ENCODE results near the gene ELN.
"Not testable (repeated sequence)": the region's sequence is repeated elsewhere in the genome, so short reads cannot be mapped to it uniquely, and the experiment has no call there.

Gene ELN

DNA sequence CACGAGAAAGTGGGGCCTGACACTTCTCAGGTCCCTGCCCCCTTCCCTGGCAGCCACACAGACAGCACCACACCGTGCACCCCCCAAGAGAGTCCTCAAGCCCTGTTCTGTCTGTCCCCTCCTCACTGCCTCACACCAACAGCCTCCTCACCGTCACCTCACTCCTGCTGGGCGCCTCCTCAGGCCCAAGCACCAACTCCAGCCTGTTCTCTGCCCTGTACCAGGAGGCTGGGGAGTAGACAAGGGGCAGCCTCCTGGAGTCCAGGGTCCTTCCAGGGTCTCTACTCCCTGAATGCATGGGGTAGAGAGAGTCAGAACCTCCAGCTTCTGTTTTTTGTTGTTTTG is 26.9 kb upstream of the ELN start:
- DNase-seq, result no peak

DNA sequence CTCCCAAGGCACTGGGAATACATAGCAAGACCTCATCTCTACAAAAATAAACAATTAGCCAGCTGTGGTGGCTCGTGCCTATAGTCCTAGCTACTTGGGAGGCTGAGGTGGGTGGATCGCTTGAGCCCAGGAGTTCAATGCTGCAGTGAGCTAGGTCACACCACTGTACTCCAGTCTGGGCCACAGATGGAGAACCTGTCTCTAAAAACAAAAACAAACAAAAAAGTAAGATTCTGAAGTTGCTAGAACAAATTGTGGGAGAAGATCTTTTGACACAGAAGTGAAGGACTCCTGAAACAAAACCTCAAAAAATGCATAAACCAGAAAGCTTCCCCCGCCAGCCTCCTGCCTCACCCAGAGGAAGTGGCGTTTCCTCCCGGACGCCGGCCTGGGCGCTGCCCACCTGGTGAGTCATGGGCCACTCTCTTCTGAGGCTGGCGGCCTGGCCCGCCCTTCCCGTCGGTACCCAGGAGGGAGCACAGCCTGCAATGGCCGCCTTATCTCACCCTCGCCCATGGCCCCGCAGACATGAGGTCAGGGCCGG is 25.4 kb upstream of the ELN start:
- DNase-seq, result peak; percentile 56

DNA sequence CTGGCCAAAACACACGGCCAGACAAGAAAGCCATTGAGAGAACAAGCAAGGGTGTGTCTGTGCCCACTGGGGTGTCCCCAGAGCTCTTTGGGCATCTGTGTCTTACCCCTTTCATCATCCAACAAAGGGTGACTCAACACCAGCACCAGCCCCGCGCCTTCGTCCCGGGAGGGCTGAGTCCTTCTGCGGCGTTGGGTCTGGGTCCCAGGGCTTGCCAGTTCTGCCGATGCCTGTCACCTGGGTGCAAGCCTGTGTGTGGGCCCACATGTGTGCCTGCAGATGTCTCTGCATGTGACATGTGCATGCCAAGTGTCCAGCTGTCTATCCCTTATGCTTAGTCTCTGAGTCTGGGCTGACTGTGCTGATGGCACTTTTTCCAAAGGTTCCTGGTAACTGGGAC is 24.4 kb upstream of the ELN start:
- DNase-seq, result no peak

DNA sequence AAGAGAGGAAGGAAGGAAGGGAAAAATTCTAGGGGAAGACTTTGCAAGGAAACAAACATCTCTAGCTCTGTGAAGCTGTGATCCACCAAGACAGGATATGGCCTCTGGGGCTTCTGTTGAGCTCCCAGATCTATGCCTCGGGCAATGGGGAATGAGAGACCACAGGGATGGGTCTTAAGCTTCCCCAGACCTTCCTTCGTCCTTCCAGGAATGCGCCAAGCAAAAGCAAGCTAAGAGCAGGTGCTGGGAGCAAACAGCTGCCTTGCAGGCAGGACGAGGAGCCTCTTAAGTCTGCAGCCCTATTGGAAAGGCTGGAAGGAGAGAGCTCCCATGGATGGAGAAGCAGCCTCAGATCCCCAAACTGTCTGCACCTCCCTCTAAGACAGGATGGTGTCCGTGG is 21.9 kb upstream of the ELN start:
- no peak for DNase-seq

DNA sequence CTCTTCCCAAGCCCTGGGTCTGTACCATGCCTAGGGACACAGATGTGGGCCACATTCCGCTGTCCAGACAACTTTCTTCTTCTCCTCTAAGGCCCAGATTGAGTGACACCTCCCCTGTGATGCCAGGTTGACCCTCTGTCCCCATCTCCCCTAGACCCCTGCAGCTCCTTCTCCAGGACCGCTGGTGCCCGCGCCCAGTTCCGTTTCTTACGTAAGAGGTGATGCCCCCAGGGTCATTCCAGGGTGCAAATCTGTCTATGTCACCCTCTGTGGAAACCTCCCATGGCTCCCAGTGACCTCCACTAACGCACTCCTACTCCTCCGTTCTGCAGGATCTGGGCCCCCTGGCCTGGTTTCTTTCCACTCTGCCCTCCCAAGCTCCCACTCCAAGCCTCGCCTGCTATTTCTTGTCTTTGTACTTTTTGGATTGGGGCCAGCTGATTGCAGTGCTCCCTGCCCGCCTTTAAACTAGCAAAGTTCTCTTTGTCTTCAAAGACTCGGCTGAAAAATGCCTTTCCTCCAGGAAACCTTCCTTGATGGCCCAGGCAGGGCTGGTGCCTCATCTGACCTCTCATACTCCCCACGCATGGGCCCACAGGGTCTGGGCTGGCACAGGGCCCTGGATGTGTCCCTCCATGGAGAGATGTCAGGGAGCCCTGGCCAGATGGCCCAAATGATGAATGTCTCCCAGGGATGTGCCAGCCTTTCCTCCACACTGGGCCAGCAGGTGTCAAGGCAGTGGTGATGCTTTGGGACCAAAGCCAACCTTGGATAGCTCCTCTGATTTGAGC is 21.3 kb upstream of the ELN start:
- DNase-seq, result no peak

DNA sequence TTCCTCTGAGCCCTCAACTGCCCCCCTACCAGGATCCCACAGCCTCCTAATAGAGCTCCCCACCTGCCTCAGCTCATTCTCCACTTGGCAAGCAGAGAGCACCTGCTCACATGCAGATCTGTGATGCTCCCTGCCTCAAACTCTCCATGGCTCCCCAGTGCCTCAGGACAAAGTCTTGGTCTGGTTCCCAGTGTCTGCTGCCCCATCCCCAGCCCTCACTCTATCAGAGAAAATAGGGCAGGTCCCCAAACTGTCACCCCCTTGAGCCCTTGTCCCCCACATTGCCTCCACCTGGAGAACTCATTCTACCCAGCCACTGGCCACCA is 20.8 kb upstream of the ELN start:
- DNase-seq, result no peak

DNA sequence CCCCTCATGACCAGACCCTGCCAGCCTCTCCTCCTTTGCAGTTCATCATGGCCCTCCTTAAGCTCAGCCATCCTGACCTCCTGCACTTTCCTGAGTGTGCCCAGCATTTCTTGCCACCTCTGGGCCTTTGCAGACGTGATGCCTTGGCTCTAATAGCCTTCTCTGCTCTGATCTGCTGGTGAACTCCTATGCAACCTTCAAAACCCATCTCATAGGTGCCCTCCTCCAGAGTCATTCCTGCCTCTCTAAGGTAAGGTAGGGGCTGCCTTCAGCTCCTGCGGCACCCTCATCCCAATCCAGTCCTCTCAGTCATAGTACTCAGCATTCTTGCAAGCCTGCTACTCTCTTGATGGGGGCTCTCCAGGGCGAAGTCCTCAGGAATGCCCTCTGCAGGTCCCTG is 19.3 kb upstream of the ELN start:
- no peak for DNase-seq

DNA sequence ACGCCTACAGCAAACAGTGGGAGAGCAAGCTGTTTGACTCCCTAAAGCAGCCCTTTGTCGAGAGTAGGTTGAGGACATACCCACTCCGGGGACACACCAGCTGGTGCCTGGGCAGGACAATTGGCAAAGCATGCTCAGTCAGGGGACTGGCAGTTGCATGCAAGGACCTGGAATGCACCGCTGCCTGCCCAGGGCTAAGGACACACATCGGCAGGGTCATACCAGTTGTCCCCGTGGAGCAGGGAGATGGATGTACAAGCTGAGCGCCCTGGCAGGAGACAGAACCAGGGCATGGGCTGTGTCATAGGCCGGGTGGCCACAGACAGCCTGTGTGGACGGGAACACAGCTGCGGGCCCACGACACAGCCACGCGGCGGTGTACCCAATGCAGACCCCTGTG is 18.3 kb upstream of the ELN start:
- no peak for DNase-seq

DNA sequence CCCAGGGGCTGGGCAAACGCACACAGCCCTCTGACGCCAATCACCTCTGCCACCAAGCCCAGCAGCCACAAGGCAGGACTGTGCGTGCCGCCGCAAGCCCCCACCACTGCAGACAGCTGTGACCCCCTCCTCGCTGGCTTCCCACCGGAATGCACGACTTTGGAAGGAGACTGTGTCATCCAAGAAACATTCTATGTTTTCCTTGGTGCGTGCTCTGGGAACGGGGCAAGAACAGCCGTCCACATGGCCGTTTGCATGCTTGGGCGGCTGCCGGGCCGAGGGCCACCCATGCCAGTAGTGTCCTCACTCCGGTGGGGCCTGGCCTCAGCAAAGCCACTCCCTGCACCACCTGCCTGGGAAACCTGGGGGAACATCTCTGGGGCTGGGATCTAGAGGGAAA is 17.6 kb upstream of the ELN start:
- no peak for DNase-seq

DNA sequence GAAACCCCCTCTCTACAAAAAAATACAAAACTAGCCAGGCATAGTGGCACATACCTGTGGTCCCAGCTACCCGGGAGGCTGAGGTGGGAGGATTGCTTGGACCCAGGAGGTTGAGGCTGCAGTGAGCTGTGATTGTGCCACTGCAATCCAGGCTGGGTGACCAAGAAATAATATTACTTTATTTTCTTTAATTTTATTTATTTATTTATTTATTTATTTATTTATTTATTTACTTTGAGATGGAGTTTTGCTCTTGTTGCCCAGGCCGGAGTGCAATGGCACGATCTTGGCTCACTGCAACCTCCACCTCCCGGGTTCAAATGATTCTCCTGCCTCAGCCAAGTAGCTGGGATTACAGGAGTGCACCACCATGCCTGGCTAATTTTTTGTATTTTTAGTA is 16.6 kb upstream of the ELN start:
- DNase-seq, result not testable (repeated sequence)

DNA sequence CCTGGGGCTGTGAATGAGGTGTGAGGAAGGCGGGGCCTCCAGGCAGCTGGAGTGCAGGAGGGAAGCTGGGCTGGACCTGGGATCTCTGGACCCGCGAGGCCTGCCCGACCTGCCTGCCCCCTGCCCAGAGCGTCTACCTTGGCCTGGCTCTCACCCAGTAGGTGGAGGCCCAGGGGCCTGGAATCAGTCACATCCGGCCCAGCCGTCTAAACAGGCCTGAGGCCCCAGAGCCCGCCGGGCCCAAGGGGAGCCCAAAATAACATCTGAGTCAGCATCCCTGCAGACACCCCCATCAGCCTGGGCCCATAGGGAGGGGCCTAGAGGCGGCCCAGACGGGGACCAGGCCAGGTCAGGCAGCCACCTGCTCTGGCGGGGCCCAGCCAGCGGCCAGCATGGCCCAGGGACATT is 15.1 kb upstream of the ELN start:
- no peak for DNase-seq

DNA sequence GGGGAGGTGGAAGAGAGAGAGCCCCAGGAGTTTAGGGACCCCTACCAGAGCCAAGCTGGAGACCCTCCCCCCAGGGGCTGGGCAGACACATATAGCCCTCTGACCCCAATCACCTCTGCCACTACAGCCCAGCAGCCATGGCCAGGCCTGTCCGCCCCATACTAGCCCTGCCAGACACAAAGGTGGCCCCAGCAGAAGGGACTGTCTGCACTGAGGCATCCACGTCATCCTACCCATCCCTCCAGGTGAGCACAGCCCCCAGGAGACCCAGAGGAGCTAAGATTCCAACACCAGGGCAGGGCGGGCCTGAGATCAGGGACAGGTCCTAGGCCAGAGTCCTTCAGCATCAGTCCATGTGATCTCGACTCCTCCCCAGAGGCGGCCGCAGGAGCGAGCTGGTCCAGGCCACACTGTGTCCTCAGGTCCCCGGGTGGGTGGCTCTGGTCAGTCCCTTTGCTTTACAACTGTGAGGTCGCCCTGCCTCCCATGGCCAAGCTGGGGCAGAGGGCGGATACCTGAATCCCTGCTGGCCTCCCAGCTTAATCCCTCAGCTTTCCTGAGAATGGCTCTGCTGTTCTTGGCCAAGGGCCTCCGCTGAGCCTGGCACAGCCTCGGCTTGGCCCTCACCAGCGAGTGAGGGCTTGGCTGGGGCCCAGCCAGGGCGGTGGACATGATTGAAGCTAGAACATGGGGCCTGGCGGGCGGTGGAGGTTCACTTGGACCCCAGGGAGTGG is 14.3 kb upstream of the ELN start:
- DNase-seq, result no peak

DNA sequence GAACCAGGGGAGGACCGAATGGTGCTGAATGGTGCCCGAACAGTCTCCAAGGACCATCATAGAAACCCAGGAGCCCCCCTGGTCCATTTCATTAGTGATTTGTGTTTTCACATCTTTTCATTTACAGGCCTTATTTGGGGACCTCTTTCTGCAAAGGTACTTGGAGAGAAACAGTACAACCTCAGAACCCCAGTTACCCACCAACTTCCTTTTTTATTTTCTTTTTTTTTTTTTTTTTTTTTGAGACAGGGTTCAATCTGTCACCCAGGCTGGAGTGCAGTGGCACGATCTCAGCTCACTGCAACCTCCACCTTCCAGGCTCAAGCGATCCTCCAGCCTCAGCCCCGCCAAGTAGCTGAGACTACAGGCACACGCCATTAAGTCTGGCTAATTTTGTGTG is 13.0 kb upstream of the ELN start:
- DNase-seq, result no peak

DNA sequence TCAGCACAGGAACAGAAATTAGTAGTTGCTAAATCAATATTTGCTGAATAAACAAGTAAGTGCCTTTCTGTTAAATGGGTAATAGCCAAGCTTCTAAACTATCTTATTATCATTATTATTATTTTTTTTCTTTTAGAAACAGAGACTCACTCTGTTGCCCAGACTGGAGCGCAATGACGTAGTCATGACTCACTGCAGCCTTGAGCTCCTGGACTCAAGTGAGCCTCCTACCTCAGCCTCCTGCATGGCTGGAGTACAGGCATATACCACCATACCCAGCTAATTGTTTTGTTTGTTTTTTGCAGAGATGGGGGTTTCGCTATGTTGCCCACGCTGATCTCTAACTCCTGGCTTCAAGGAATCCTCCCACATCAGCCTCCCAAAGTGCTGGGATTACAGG is 12.3 kb upstream of the ELN start:
- DNase-seq, result no peak

DNA sequence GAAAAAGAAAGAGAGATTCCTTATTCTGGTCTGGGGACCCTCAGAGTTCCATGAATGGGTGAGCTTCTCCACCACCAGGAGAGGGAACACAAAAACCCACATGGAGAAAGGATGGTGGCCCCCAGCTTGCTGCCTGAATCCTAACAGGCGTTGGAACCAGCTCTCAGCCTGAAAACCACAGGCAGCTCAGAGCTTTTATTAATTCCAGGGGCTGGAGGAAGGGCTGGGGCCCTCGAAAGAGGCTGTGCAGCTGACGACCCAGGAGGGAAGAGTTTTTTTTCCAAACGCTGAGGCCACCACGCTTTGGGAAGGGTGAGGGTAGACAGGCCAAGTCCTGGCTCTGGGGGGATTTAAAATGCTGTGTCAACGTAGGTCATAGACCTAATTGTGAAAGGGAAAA is 10.8 kb upstream of the ELN start:
- no peak for DNase-seq

DNA sequence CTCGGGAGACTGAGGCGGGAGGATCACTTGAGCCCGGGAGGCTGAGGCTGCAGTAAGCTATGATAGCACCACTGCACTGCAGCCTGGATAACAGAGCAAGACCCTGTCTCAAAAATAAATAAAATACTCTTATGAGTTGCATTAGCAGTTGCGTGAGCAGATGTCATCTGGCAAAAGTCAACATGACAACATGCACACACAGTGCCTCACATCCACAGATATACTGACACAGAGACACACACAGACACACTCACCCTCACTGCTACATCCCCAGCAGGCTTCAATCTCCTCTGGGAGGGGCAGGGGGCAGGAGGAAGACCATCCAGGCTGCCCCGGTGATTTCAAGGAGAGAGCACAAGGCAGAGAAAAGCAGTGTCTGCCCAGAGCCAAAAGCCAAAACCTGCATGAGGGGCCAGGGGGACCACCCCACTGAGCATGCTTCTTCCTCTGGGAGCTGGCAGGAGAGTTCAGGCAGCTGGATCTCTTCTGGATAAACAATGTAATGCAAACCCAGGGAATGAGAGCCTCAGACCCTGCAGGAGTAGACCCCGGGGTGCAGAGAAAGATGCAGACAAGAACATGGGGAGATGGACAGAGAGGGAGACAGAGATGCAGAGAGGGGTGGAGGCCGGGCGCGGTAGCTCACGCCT is 9.6 kb upstream of the ELN start:
- DNase-seq, result no peak

DNA sequence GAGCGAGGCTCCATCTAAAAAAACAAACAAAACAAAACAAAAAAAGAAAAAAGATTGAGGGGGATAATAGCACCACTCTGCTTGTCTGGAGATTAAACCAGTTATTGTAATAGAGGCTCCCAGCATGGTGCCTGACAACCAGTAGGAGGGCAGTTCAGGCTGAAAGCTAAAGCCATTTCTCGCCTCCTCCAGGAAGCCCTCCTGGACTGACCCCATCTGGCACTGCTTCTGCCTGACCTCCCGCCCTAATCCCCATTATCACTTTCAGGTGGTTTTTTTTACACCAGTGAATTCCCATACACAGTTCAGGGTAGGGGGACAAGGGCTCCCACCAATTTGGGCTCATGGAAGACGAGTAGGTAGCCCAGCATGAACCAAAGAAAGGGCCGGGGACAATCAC is 8.8 kb upstream of the ELN start:
- DNase-seq, result no peak

DNA sequence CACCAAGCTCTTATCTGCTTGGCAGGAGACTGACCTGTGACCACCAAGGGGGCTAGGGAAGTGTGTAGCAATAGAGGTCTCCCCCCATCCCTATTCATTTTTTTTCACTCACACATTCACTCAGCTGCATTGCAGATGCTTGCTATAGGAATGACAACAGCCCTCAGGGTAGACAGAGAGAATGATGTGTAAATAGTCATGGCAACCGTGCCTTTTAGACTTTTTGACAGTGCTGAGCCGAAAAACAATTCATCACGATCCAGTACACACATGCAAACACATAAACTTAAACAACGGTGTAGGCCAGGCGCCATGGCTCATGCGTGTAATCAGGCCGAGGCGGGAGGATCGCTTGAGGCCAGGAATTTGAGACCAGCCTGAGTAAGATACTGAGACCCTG is 7.6 kb upstream of the ELN start:
- no peak for DNase-seq

DNA sequence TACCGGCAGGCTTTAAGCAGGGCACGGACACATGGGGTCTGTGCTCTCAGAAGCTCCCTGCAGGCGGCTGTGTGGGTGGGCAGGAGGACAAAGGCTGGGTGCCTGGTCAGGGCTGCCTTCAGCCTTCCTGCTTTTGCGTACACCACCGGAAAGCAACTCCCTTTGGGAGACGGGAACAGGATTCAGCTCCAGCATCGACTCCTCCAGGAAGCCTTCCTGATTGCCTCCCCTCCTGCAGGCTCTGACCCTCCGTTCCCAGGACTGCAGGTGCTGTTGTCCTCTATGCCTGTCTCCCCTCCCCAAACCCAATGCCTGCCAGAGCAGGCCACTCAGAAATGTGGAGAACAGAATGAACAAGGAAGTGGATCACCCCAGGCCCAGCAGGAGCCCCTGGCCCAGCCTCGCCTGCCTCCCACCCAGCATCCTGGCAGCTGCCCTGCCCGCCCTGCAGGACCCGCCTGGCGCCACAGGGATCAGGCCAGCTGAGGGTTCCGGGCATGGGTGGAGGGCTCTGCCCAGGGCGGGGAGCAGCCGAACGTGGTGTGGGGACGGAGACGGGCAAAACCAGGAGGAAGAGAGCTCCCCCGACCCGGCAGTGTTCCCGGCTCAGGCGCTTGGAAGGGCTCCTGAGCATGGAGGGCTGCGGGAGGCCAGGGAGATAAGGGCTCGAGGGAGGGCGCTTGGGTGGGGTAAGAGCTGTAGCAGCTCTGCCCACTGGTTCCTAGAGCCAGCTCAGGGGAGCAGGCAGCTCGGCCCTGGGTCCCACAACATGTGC is 6.2 kb upstream of the ELN start:
- no peak for DNase-seq

DNA sequence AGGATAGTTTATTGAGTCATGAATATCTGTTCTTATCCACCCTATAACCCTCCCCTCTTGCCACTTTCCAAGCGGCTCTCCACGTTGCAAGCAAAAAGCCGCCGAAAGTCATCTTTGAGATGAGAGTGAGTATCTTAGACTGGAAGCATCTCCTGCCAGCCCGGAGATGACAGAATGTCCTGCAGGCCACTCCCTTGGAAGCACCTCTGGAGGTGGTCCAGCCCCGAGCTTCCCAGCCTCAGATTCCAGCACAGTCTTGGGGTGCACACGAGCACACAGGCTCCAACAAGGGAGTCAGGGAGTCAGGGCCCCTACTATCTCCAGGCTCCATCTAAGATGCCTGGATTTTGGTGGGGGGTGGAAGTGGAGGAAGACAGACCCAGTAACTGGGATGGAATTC is 5.5 kb upstream of the ELN start:
- no peak for DNase-seq

DNA sequence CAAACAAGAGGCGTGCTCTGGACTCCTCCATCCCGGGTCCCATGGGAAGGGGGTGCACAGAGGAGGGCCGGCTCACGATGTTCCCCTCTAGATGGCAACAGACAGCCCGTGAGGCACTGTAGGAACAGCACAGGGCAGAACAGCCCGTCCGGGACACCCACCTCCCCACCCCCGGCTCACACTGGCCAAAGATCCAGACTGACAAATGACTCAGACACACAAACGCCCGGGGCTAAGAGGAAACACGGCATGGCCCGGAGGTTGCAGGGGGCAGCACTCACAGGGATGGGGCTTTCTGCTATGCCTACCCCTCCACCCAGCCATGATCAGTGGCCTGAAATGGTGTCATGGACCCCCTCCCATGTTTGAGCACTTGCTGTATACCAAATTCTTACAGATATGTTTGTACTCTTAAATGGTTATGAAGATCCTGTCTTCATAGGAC is 4.9 kb upstream of the ELN start:
- no peak for DNase-seq

DNA sequence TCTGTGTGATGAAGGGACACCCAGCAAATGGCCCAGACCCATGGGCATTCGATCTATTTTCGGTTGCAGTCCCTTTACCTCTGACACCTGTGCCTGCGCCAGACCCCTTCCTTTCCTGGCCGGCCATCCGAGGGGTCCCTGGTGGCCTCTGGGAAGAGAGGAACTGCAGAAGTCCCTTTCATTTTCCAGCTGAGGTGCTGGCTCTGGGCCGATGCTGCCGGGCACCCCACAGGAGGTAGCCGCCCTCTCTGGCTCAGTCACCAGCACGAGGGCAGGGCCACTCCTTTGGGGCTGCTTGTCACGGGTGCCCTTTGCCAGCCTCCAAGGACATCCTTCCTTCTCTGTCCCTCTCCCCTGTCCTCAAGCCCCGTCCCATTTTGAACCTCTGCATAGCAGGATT is 4.2 kb upstream of the ELN start:
- no peak for DNase-seq

DNA sequence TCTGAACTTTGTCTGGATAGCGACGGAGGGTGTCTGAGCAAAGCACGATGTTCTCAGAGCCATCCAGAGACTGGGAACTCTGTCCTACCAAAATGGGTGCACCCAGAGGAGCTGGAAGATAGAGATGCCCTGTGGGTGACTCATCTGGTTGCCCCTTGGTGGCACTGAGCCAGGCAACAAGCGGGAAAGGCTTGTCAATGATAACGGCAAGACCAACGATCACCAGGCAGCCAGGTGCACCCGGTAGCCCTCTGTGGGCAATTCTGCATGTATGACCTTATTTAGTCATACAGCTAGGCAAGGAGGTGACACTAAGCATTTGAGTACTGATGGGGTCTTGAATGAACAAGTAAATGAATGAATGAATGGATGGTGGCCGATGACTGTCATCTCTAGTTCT is 2.8 kb upstream of the ELN start:
- no peak for DNase-seq

Data from activated CD8-positive, alpha-beta memory T cell treated with anti-CD3 and anti-CD28 coated beads, Interleukin-2, amount 50 U/mL, for 48 hours (primary cell).